Keratinocyte (primary cell): ENCODE results near the gene NUTM2A.
"Not testable (repeated sequence)": the region's sequence is repeated elsewhere in the genome, so short reads cannot be mapped to it uniquely, and the experiment has no call there.

Experiments
- CTCF ChIP-seq, 3 experiments: IDR thresholded peaks in 1 of 3; conservative IDR thresholded peaks in 1 of 3; optimal IDR thresholded peaks in 1 of 3; 2 replicates in 2 of 3; 3 replicates in 1 of 3; pipeline versions ENCODE3 to v1.5.1; 2011; ENCODE audit warnings: low read length in 3 of 3, mild to moderate bottlenecking in 3 of 3, moderate library complexity in 2 of 3, control low read depth in 1 of 3, inconsistent platforms in 1 of 3; ENCODE audit not compliant: insufficient read depth in 2 of 3; ENCODE audit errors: extremely low read depth in 1 of 3
- EZH2 ChIP-seq: IDR thresholded peaks from one replicate; pipeline ENCODE4 v1.6.1; 2012; ENCODE audit warnings: inconsistent platforms, mild to moderate bottlenecking, low read length, moderate library complexity

- TF ChIP-seq CTCF (optimal IDR thresholded peaks at IDR 0.05 in 1 of 3, IDR thresholded peaks at IDR 0.05 in 1 of 3, conservative IDR thresholded peaks at IDR 0.05 in 1 of 3; ENCODE audit: extremely low read depth in 1 of 3, insufficient read depth in 2 of 3, low read length in 3 of 3); EZH2: not testable (repeated sequence)
Observed at GRCh38 chr10:87210309-87210708, 14.9 kb upstream of the NUTM2A start.
